K562 (cell line): ENCODE measurements around the gene FA2H. TPM values are rescaled to one million over a fixed set of nuclear protein-coding genes. Genes with fewer than 3 reads are reported as not detected.
A peak's percentile ranks its signal among the peaks of the same experiment; 100 is the strongest.

Source experiments
- ARNT ChIP-seq, 2 experiments: fragments of 450-650 bp; IDR thresholded peaks; 2 replicates each; pipeline ENCODE4 v1.6.1; 2016; ENCODE audit warnings: mild to moderate bottlenecking in 1 of 2
- CBFA2T3 ChIP-seq: fragments of 450-650 bp; IDR thresholded peaks from 2 replicates; pipeline ENCODE4 v1.6.1; 2017
- FOXA3 ChIP-seq, 2 experiments: fragments of 450-650 bp in 1 of 2; sonication (generic) in 1 of 2; formaldehyde crosslinking; IDR thresholded peaks in 1 of 2; conservative IDR thresholded peaks in 1 of 2; 2 replicates each; pipeline versions ENCODE4 v1.4.0 to v1.8.0; 2020 to 2022; ENCODE audit warnings: mild to moderate bottlenecking in 2 of 2, missing genetic modification reagents in 1 of 2
- NEUROD1 ChIP-seq: fragments of 150-350 bp; IDR thresholded peaks from 2 replicates; pipeline ENCODE4 v1.6.1; 2014; ENCODE audit warnings: borderline replicate concordance, low read length, low read depth; ENCODE audit not compliant: partially characterized antibody
- TBP ChIP-seq: optimal IDR thresholded peaks from 2 replicates; pipeline ENCODE3; 2011; ENCODE audit warnings: low read depth, low read length, improper control_type of control experiment
- ZFPM2 ChIP-seq: fragments of 250-450 bp; sonication (Bioruptor Pico); IDR thresholded peaks from 2 replicates; pipeline ENCODE4 v1.5.1; 2022; ENCODE audit warnings: mild to moderate bottlenecking
- ZNF766 ChIP-seq: fragments of 200-800 bp; sonication (Bioruptor generic); conservative IDR thresholded peaks from 2 replicates; pipeline ENCODE4 v1.6.1; 2016; ENCODE audit warnings: missing genetic modification characterization, missing compliant biosample characterization
- polyA plus RNA-seq, 8 experiments: library from polyadenylated mRNA; depleted of rRNA in 4 of 8; stranded (reverse) in 5 of 8; unstranded in 3 of 8; fragments of >200 nt; fragmentation: Nextera tagmentation in 2 of 8; fragmentation: Illumina TruSeq in 1 of 8; extraction: Ambion mirVana in 2 of 8; extraction: Trizol in 1 of 8; gene quantifications; 2 replicates each; pipeline versions ENCODE4 v1.2.1 to v1.2.3, GENCODE V29; 2011 to 2014; ENCODE audit warnings: inconsistent platforms in 1 of 8, missing spikeins in 1 of 8
- total RNA-seq, 7 experiments: library from RNA; depleted of rRNA in 6 of 7; stranded (reverse); fragments of >200 nt in 6 of 7; fragmentation: Illumina TruSeq in 2 of 7; extraction: Trizol in 2 of 7; gene quantifications; 2 replicates each; pipeline versions ENCODE4 v1.2.1 to v1.2.3, GENCODE V29; 2011 to 2021; ENCODE audit warnings: low replicate concordance in 1 of 7
- TF ChIP-seq, protein P1 (sequence below), 2 experiments: IDR thresholded peaks in 1 of 2; conservative IDR thresholded peaks in 1 of 2; 2 replicates each; pipeline ENCODE4 v1.6.1; 2016; ENCODE audit warnings: low read depth in 2 of 2, mild to moderate bottlenecking in 1 of 2, missing compliant biosample characterization in 1 of 2, missing genetic modification characterization in 1 of 2, moderate library complexity in 1 of 2
- TF ChIP-seq, protein P2 (sequence below): fragments of 450-650 bp; IDR thresholded peaks from 2 replicates; pipeline ENCODE4 v1.6.1; 2017; ENCODE audit warnings: antibody characterized with exemption, mild to moderate bottlenecking

The FA2H gene
- total and polyA plus RNA-seq, 9 of the 15 experiments (the other 6 are each of a cell fraction or from before 2014, with no cell fraction given) = not detected

DNA sequence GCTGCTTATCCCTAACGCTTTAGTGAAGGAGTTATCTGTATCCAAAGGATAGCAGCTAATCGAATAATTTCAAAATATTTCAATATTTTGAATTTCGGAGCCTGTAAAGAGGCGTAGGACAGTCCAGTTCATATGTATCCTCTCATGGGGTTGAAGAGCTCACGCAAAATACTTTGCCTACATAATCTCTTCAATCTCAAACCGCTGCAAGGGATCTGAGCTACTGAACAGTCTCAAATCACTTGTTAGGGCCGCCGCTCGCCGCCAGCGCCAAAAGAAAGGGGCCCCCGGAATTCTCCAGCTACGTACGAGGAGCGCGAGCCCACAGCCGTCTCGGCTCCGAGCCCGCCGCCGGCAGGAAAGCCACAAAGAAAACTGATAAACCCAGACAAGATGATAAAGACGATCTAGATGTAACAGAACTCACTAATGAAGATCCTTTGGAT, 107.3 kb downstream of the FA2H start (continued):
- TF ChIP-seq, protein P1, sequence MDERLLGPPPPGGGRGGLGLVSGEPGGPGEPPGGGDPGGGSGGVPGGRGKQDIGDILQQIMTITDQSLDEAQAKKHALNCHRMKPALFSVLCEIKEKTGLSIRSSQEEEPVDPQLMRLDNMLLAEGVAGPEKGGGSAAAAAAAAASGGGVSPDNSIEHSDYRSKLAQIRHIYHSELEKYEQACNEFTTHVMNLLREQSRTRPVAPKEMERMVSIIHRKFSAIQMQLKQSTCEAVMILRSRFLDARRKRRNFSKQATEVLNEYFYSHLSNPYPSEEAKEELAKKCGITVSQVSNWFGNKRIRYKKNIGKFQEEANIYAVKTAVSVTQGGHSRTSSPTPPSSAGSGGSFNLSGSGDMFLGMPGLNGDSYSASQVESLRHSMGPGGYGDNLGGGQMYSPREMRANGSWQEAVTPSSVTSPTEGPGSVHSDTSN (CRISPR knock-in tag; IDR thresholded peaks at IDR 0.05; ENCODE audit: low read depth) = no peak
- TF ChIP-seq, protein P1 (tag; conservative IDR thresholded peaks at IDR 0.05; ENCODE audit: low read depth) = no peak
- TF ChIP-seq ZFPM2 = no peak
- no peak for TF ChIP-seq ZNF766 (CRISPR knock-in tag)
- peak in 1 of 2 experiments; percentile 13; a peak in 1 of 4 replicates for TF ChIP-seq ARNT (IDR thresholded peaks at IDR 0.05)
- TF ChIP-seq, protein P2, sequence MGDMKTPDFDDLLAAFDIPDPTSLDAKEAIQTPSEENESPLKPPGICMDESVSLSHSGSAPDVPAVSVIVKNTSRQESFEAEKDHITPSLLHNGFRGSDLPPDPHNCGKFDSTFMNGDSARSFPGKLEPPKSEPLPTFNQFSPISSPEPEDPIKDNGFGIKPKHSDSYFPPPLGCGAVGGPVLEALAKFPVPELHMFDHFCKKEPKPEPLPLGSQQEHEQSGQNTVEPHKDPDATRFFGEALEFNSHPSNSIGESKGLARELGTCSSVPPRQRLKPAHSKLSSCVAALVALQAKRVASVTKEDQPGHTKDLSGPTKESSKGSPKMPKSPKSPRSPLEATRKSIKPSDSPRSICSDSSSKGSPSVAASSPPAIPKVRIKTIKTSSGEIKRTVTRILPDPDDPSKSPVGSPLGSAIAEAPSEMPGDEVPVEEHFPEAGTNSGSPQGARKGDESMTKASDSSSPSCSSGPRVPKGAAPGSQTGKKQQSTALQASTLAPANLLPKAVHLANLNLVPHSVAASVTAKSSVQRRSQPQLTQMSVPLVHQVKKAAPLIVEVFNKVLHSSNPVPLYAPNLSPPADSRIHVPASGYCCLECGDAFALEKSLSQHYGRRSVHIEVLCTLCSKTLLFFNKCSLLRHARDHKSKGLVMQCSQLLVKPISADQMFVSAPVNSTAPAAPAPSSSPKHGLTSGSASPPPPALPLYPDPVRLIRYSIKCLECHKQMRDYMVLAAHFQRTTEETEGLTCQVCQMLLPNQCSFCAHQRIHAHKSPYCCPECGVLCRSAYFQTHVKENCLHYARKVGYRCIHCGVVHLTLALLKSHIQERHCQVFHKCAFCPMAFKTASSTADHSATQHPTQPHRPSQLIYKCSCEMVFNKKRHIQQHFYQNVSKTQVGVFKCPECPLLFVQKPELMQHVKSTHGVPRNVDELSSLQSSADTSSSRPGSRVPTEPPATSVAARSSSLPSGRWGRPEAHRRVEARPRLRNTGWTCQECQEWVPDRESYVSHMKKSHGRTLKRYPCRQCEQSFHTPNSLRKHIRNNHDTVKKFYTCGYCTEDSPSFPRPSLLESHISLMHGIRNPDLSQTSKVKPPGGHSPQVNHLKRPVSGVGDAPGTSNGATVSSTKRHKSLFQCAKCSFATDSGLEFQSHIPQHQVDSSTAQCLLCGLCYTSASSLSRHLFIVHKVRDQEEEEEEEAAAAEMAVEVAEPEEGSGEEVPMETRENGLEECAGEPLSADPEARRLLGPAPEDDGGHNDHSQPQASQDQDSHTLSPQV = peak; percentile 42; the same call in 1 of the 2 replicates
- TF ChIP-seq NEUROD1 = no peak
- TF ChIP-seq TBP = peak; percentile 38
- peak; percentile 23; the same call in 1 of the 2 replicates for TF ChIP-seq CBFA2T3
- no peak for TF ChIP-seq FOXA3 (CRISPR knock-in tag; conservative IDR thresholded peaks at IDR 0.05 in 1 of 2, IDR thresholded peaks at IDR 0.05 in 1 of 2)
